HPDE6-E6E7 (cell line): Measurements from ENCODE around the gene KIF6.
A peak's percentile ranks its signal among the peaks of the same experiment; 100 is the strongest.

Experiments
- DNase-seq: peaks from one replicate; pipeline ENCODE4 v3.0.0; 2011; ENCODE audit warnings: missing footprints; ENCODE audit errors: extremely low spot score

Gene KIF6

GRCh38 chr6:39420300-39421265, 304.6 kb downstream of the KIF6 start:
- DNase-seq = no peak

- no peak for DNase-seq
Measured at GRCh38 chr6:39419607-39420006, 305.6 kb downstream of the KIF6 start.

- no peak for DNase-seq
Measured at GRCh38 chr6:39417440-39417839, 307.8 kb downstream of the KIF6 start.

- peak; percentile 81 for DNase-seq
Measured at GRCh38 chr6:39416728-39417127, 308.5 kb downstream of the KIF6 start.

- no peak for DNase-seq
Measured at GRCh38 chr6:39416026-39416425, 309.2 kb downstream of the KIF6 start.

GRCh38 chr6:39415482-39415881, 309.7 kb downstream of the KIF6 start:
- no peak for DNase-seq

GRCh38 chr6:39411465-39411864, 313.7 kb downstream of the KIF6 start:
- DNase-seq = no peak

- no peak for DNase-seq
Measured at GRCh38 chr6:39411001-39411400, 314.2 kb downstream of the KIF6 start.

- no peak for DNase-seq
Measured at GRCh38 chr6:39409889-39410288, 315.3 kb downstream of the KIF6 start.

- DNase-seq = no peak
Measured at GRCh38 chr6:39407446-39407993, 317.7 kb downstream of the KIF6 start.

- no peak for DNase-seq
Measured at GRCh38 chr6:39404312-39404711, 320.9 kb downstream of the KIF6 start.

GRCh38 chr6:39403304-39403703, 321.9 kb downstream of the KIF6 start:
- DNase-seq = no peak

GRCh38 chr6:39402239-39402751, 322.9 kb downstream of the KIF6 start:
- no peak for DNase-seq

- no peak for DNase-seq
Measured at GRCh38 chr6:39401376-39401775, 323.8 kb downstream of the KIF6 start.

- DNase-seq = no peak
Measured at GRCh38 chr6:39400026-39400425, 325.2 kb downstream of the KIF6 start.

GRCh38 chr6:39396854-39397253, 328.4 kb downstream of the KIF6 start:
- DNase-seq = no peak

- no peak for DNase-seq
Measured at GRCh38 chr6:39393075-39393474, 332.1 kb downstream of the KIF6 start.

- DNase-seq = no peak
Measured at GRCh38 chr6:39391182-39391581, 334.0 kb downstream of the KIF6 start.

GRCh38 chr6:39389484-39389767, 335.8 kb downstream of the KIF6 start:
- DNase-seq = no peak

- DNase-seq = no peak
Measured at GRCh38 chr6:39388606-39389483, 336.4 kb downstream of the KIF6 start.

GRCh38 chr6:39387785-39388184, 337.4 kb downstream of the KIF6 start:
- DNase-seq = no peak

GRCh38 chr6:39386487-39386886, 338.7 kb downstream of the KIF6 start:
- no peak for DNase-seq
